ENCODE data around the gene HES6.

The HES6 gene

GRCh38 chr2:238252766-238253630, 13.2 kb upstream of the HES6 start:
- no peak for ATAC-seq

- no peak for ATAC-seq
Measured at GRCh38 chr2:238251986-238252385, 12.1 kb upstream of the HES6 start.

- no peak for ATAC-seq
Measured at GRCh38 chr2:238251331-238251730, 11.5 kb upstream of the HES6 start.

- no peak for ATAC-seq
Measured at GRCh38 chr2:238250896-238251295, 11.1 kb upstream of the HES6 start.

- ATAC-seq = no peak
Measured at GRCh38 chr2:238247841-238248453, 8.1 kb upstream of the HES6 start.

GRCh38 chr2:238247002-238247822, 7.4 kb upstream of the HES6 start:
- ATAC-seq = no peak

GRCh38 chr2:238244151-238244550, 4.3 kb upstream of the HES6 start:
- no peak for ATAC-seq

- ATAC-seq = no peak
Measured at GRCh38 chr2:238243496-238244076, 3.7 kb upstream of the HES6 start.

- ATAC-seq = no peak
Measured at GRCh38 chr2:238242731-238243495, 3.1 kb upstream of the HES6 start.

- ATAC-seq = no peak
Measured at GRCh38 chr2:238241970-238242369, 2.1 kb upstream of the HES6 start.

GRCh38 chr2:238240757-238241711, 1.2 kb upstream of the HES6 start:
- no peak for ATAC-seq

- peak; percentile 15 to 26 for ATAC-seq
Measured at GRCh38 chr2:238239543-238239862, 335 bp downstream of the HES6 start.

- ATAC-seq = peak; percentile 24 to 29
Measured at GRCh38 chr2:238238766-238239542, 884 bp downstream of the HES6 start.

- no peak for ATAC-seq
Measured at GRCh38 chr2:238238311-238238765, 1.5 kb downstream of the HES6 start.

GRCh38 chr2:238237431-238238135, 2.3 kb downstream of the HES6 start:
- no peak for ATAC-seq

- ATAC-seq = no peak
Measured at GRCh38 chr2:238236571-238236970, 3.3 kb downstream of the HES6 start.

GRCh38 chr2:238235856-238236255, 4.0 kb downstream of the HES6 start:
- no peak for ATAC-seq

GRCh38 chr2:238235331-238235732, 4.5 kb downstream of the HES6 start:
- no peak for ATAC-seq

- no peak for ATAC-seq
Measured at GRCh38 chr2:238233625-238234024, 6.2 kb downstream of the HES6 start.

- no peak for ATAC-seq
Measured at GRCh38 chr2:238231809-238232208, 8.0 kb downstream of the HES6 start.
